Esophagus squamous epithelium (tissue), 4 donors: ENCODE data around the gene LRP5.

Experiments
- CTCF ChIP-seq, 6 experiments: fragments of 450-650 bp in 4 of 6; fragments of 200-600 bp in 2 of 6; sonication (generic) in 2 of 6; IDR thresholded peaks; one replicate each; pipeline ENCODE4 v1.5.1; 2016 to 2019; ENCODE audit warnings: antibody characterized with exemption in 6 of 6, mild to moderate bottlenecking in 4 of 6, moderate library complexity in 4 of 6
- POLR2A ChIP-seq, 4 donors: fragments of 450-650 bp; IDR thresholded peaks; one replicate each; pipeline ENCODE4 v1.6.1; 2017; ENCODE audit warnings: antibody characterized with exemption in 4 of 4, mild to moderate bottlenecking in 4 of 4, moderate library complexity in 3 of 4

DNA sequence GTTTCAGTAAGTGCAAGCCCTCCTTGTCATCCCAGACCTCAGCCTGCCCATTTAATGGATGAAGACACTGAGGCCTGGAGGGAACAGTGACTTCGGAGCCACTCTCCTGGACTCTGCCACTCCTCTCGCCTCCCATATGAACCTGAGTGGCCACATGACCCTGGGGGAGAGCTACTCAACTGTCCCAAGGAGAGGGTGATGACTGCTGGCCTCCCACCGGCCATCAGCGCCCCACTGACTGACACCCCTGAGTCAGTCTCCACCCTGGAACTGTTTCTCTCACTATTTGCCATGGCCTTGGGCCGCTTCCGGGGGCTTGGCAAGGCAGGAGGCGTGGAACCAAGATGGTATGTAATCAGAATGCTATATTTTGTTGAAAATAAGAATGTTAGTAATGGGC is 17.1 kb downstream of the LRP5 start:
- TF ChIP-seq POLR2A (IDR thresholded peaks at IDR 0.05) (no peak), CTCF (IDR thresholded peaks at IDR 0.05) (no peak)
